Activated T-helper 1 cell treated with anti-CD3 and anti-CD28 coated beads, Interleukin-12 subunit alpha, Interleukin-12 subunit beta, Interleukin-2, Interleukin-4 antibody, amounts not matched to agents 30 ng/mL and 10 ng/mL and 1 ng/mL, durations not matched to agents 14 hours and 24 hours and 36 hours (primary cell): ENCODE results near the gene AP3D1. TPM values are rescaled to one million over a fixed set of nuclear protein-coding genes. Genes with fewer than 3 reads are reported as not detected.
"Not testable (repeated sequence)": the region's sequence is repeated elsewhere in the genome, so short reads cannot be mapped to it uniquely, and the experiment has no call there.

Experiments
- DNase-seq: peaks from one replicate; pipeline ENCODE4 v3.0.0; 2021; ENCODE audit warnings: low spot score
- H3K27ac Mint-ChIP-seq: one replicate; pipeline ENCODE4 v1.8.0; 2021; ENCODE audit warnings: mild to moderate bottlenecking, mixed read lengths
- H3K27me3 Mint-ChIP-seq: one replicate; pipeline ENCODE4 v1.8.0; 2022; ENCODE audit warnings: mild to moderate bottlenecking, moderate library complexity, mixed read lengths; ENCODE audit not compliant: insufficient read depth
- H3K36me3 Mint-ChIP-seq: one replicate; pipeline ENCODE4 v1.8.0; 2021; ENCODE audit warnings: low read depth, mixed read lengths
- H3K4me1 Mint-ChIP-seq: one replicate; pipeline ENCODE4 v1.8.0; 2021; ENCODE audit warnings: low read depth, mixed read lengths
- H3K4me3 Mint-ChIP-seq: one replicate; pipeline ENCODE4 v1.8.0; 2021; ENCODE audit warnings: mild to moderate bottlenecking, moderate library complexity, mixed read lengths
- H3K9me3 Mint-ChIP-seq: one replicate; pipeline ENCODE4 v1.8.0; 2021; ENCODE audit warnings: mixed read lengths
- intact Hi-C: fragments of 100-400 bp; cut with micrococcal nuclease; formaldehyde crosslinking; loops from one replicate; pipeline ENCODE4 v1.15.1; 2024
- total RNA-seq: library from RNA; stranded (reverse); gene quantifications from 2 replicates; pipeline ENCODE4 v1.2.3, GENCODE V29; 2022

AP3D1 gene
- total RNA-seq, 1 donor from 2014 or later, result 124 TPM

GRCh38 chr19:2138061-2138728 lies 13.2 kb downstream of the AP3D1 start:
- intact Hi-C loops, result no loop called here
- Mint-ChIP-seq H3K9me3 (no peaks in the 10 kb centered on the region), H3K4me3 (no peak overlapping the region)

GRCh38 chr19:2136796-2137195 lies 14.6 kb downstream of the AP3D1 start:
- Mint-ChIP-seq H3K9me3 (no peaks in the 10 kb centered on the region), H3K27ac (no peak overlapping the region), H3K4me3 (no peak overlapping the region), H3K27me3 (no peaks in the 10 kb centered on the region), H3K36me3 (peaks cover 28% of the 10 kb centered on the region), H3K4me1 (no peaks in the 10 kb centered on the region)
- DNase-seq, result no peak
- intact Hi-C loops, result no loop called here

More at GRCh38 chr19:2138061-2138728, 13.2 kb downstream of the AP3D1 start:
- Mint-ChIP-seq H3K27ac (no peak overlapping the region), H3K27me3 (no peaks in the 10 kb centered on the region), H3K4me1 (no peaks in the 10 kb centered on the region), H3K36me3 (peaks cover 22% of the 10 kb centered on the region)
- no peak for DNase-seq

- intact Hi-C loops, result no loop called here
- no peak overlapping the region for H3K4me3 Mint-ChIP-seq
- no peaks in the 10 kb centered on the region for H3K27me3 Mint-ChIP-seq
- H3K36me3 Mint-ChIP-seq, result peaks cover 25% of the 10 kb centered on the region
- H3K9me3 Mint-ChIP-seq, result no peaks in the 10 kb centered on the region
- H3K4me1 Mint-ChIP-seq, result no peaks in the 10 kb centered on the region
- no peak for DNase-seq
- no peak overlapping the region for H3K27ac Mint-ChIP-seq
Measured at GRCh38 chr19:2135474-2136402, 15.6 kb downstream of the AP3D1 start.

- no peak for DNase-seq
- Mint-ChIP-seq H3K27me3 (no peaks in the 10 kb centered on the region), H3K9me3 (no peaks in the 10 kb centered on the region), H3K4me1 (no peaks in the 10 kb centered on the region), H3K4me3 (no peak overlapping the region), H3K36me3 (peaks cover 14% of the 10 kb centered on the region), H3K27ac (no peak overlapping the region)
- intact Hi-C loops, result no loop called here
Measured at GRCh38 chr19:2132731-2133490, 18.5 kb downstream of the AP3D1 start.

- DNase-seq, result no peak
- H3K9me3 Mint-ChIP-seq, result no peaks in the 10 kb centered on the region
- H3K27ac Mint-ChIP-seq, result no peak overlapping the region
- no peak overlapping the region for H3K4me3 Mint-ChIP-seq
- H3K4me1 Mint-ChIP-seq, result no peaks in the 10 kb centered on the region
- peaks cover 14% of the 10 kb centered on the region for H3K36me3 Mint-ChIP-seq
- H3K27me3 Mint-ChIP-seq, result no peaks in the 10 kb centered on the region
- intact Hi-C loops, result no loop called here
Measured at GRCh38 chr19:2132191-2132590, 19.2 kb downstream of the AP3D1 start.

- H3K9me3 Mint-ChIP-seq, H3K27me3 Mint-ChIP-seq, DNase-seq, H3K4me1 Mint-ChIP-seq, H3K27ac Mint-ChIP-seq, intact Hi-C loops, H3K4me3 Mint-ChIP-seq: not testable (repeated sequence)
- peaks cover 12% of the 10 kb centered on the region for H3K36me3 Mint-ChIP-seq
Measured at GRCh38 chr19:2131012-2131975, 20.1 kb downstream of the AP3D1 start.

GRCh38 chr19:2129892-2130770 lies 21.2 kb downstream of the AP3D1 start:
- Mint-ChIP-seq H3K27me3 (no peaks in the 10 kb centered on the region), H3K9me3 (no peaks in the 10 kb centered on the region), H3K4me1 (no peaks in the 10 kb centered on the region), H3K36me3 (peaks cover 11% of the 10 kb centered on the region), H3K27ac (no peak overlapping the region), H3K4me3 (no peak overlapping the region)
- DNase-seq, result no peak
- intact Hi-C loops, result no loop called here

- intact Hi-C loops, result no loop called here
- Mint-ChIP-seq H3K27me3 (no peaks in the 10 kb centered on the region), H3K4me3 (no peak overlapping the region), H3K36me3 (peaks cover 11% of the 10 kb centered on the region), H3K4me1 (no peaks in the 10 kb centered on the region), H3K9me3 (no peaks in the 10 kb centered on the region), H3K27ac (no peak overlapping the region)
- DNase-seq, result no peak
Measured at GRCh38 chr19:2129486-2129885, 21.9 kb downstream of the AP3D1 start.

- intact Hi-C loops, result no loop called here
- no peaks in the 10 kb centered on the region for H3K4me1 Mint-ChIP-seq
- no peak overlapping the region for H3K4me3 Mint-ChIP-seq
- H3K27ac Mint-ChIP-seq, result no peak overlapping the region
- no peaks in the 10 kb centered on the region for H3K27me3 Mint-ChIP-seq
- peaks cover 11% of the 10 kb centered on the region for H3K36me3 Mint-ChIP-seq
- no peak for DNase-seq
- H3K9me3 Mint-ChIP-seq, result no peaks in the 10 kb centered on the region
Measured at GRCh38 chr19:2129022-2129421, 22.3 kb downstream of the AP3D1 start.

- intact Hi-C loops, H3K4me1 Mint-ChIP-seq, DNase-seq, H3K27me3 Mint-ChIP-seq, H3K27ac Mint-ChIP-seq, H3K9me3 Mint-ChIP-seq, H3K36me3 Mint-ChIP-seq, H3K4me3 Mint-ChIP-seq: not testable (repeated sequence)
Measured at GRCh38 chr19:2128252-2128651, 23.1 kb downstream of the AP3D1 start.

GRCh38 chr19:2127758-2128157 lies 23.6 kb downstream of the AP3D1 start:
- Mint-ChIP-seq H3K4me1 (no peaks in the 10 kb centered on the region), H3K4me3 (no peak overlapping the region), H3K9me3 (no peaks in the 10 kb centered on the region), H3K36me3 (peaks cover 8% of the 10 kb centered on the region), H3K27ac (no peak overlapping the region), H3K27me3 (no peaks in the 10 kb centered on the region)
- intact Hi-C loops, result no loop called here
- no peak for DNase-seq
